Thyroid gland (tissue), 4 donors: ENCODE results near the gene MAGI2.

ENCODE experiments used
- CTCF ChIP-seq, 6 experiments: fragments of 200-600 bp in 3 of 6; fragments of 450-650 bp in 3 of 6; sonication (generic) in 3 of 6; IDR thresholded peaks; one replicate each; pipeline ENCODE4 v1.5.1; 2016 to 2019; ENCODE audit warnings: antibody characterized with exemption in 6 of 6, mild to moderate bottlenecking in 2 of 6, inconsistent platforms in 1 of 6, moderate library complexity in 1 of 6
- POLR2A ChIP-seq, 2 donors: fragments of 450-650 bp; IDR thresholded peaks; one replicate each; pipeline ENCODE4 v1.6.1; 2017; ENCODE audit warnings: antibody characterized with exemption in 2 of 2, mild to moderate bottlenecking in 2 of 2, moderate library complexity in 1 of 2

GRCh38 chr7:79036356-79036755, 417.1 kb downstream of the MAGI2 start:
- TF ChIP-seq CTCF (IDR thresholded peaks at IDR 0.05) (no peak), POLR2A (IDR thresholded peaks at IDR 0.05) (no peak)
